K562 (cell line): Measurements from ENCODE around the gene NPM3. TPM values are rescaled to one million over a fixed set of nuclear protein-coding genes. Genes with fewer than 3 reads are reported as not detected.

Source experiments
- ARID1B ChIP-seq: fragments of 450-650 bp; IDR thresholded peaks from 2 replicates; pipeline ENCODE4 v1.6.1; 2016; ENCODE audit warnings: antibody characterized with exemption, mild to moderate bottlenecking, inconsistent platforms
- ATF3 ChIP-seq, 2 experiments: fragments of 450-650 bp in 1 of 2; sonication (generic) in 1 of 2; formaldehyde crosslinking in 1 of 2; IDR thresholded peaks in 1 of 2; conservative IDR thresholded peaks in 1 of 2; 2 replicates each; pipeline versions ENCODE4 v1.6.1 to v1.8.1; 2016 to 2023; ENCODE audit warnings: mild to moderate bottlenecking in 2 of 2, moderate library complexity in 2 of 2, inconsistent platforms in 1 of 2, missing genetic modification reagents in 1 of 2
- CCNT2 ChIP-seq: IDR thresholded peaks from 2 replicates; pipeline ENCODE4 v1.6.1; 2011; ENCODE audit warnings: borderline replicate concordance, low read depth, mild to moderate bottlenecking, moderate library complexity, mixed read lengths, low read length; ENCODE audit not compliant: insufficient read length; ENCODE audit errors: extremely low read depth
- CTCF ChIP-seq, 3 experiments: IDR thresholded peaks in 2 of 3; conservative IDR thresholded peaks in 1 of 3; 2 replicates each; pipeline ENCODE4 v1.5.1; 2011 to 2012; ENCODE audit warnings: low read length in 3 of 3, mild to moderate bottlenecking in 3 of 3, control low read depth in 2 of 3, improper control_type of control experiment in 1 of 3, inconsistent platforms in 1 of 3, low read depth in 1 of 3, mixed read lengths in 1 of 3, moderate library complexity in 1 of 3; ENCODE audit not compliant: insufficient read depth in 2 of 3
- DACH1 ChIP-seq: fragments of 450-650 bp; IDR thresholded peaks from 2 replicates; pipeline ENCODE4 v1.6.1; 2018; ENCODE audit not compliant: partially characterized antibody
- DMBX1 ChIP-seq: fragments of 250-450 bp; sonication (Bioruptor Pico); IDR thresholded peaks from 2 replicates; pipeline ENCODE4 v1.8.0; 2022; ENCODE audit warnings: inconsistent platforms, mild to moderate bottlenecking, moderate library complexity, borderline replicate concordance
- HSF4 ChIP-seq: fragments of 250-450 bp; sonication (Bioruptor Pico); IDR thresholded peaks from 2 replicates; pipeline ENCODE4 v2.1.2; 2022; ENCODE audit warnings: mild to moderate bottlenecking, moderate library complexity, borderline replicate concordance
- MTA3 ChIP-seq: fragments of 450-650 bp; formaldehyde crosslinking; IDR thresholded peaks from 2 replicates; pipeline ENCODE4 v1.6.1; 2017; ENCODE audit warnings: mild to moderate bottlenecking, borderline replicate concordance
- NCOA4 ChIP-seq: fragments of 450-650 bp; IDR thresholded peaks from 2 replicates; pipeline ENCODE4 v1.6.1; 2018; ENCODE audit warnings: mild to moderate bottlenecking; ENCODE audit not compliant: partially characterized antibody
- REST ChIP-seq, 2 experiments: fragments of 450-650 bp; formaldehyde crosslinking in 1 of 2; IDR thresholded peaks; 2 replicates each; pipeline versions ENCODE4 v1.4.0 to v1.6.1; 2014 to 2020; ENCODE audit warnings: mild to moderate bottlenecking in 2 of 2, borderline replicate concordance in 1 of 2, low read depth in 1 of 2
- SMAD1 ChIP-seq: fragments of 150-350 bp; IDR thresholded peaks from 2 replicates; pipeline ENCODE4 v1.6.1; 2014; ENCODE audit warnings: low read length, low read depth; ENCODE audit not compliant: partially characterized antibody
- polyA plus RNA-seq, 8 experiments: library from polyadenylated mRNA; depleted of rRNA in 4 of 8; stranded (reverse) in 5 of 8; unstranded in 3 of 8; fragments of >200 nt; fragmentation: Nextera tagmentation in 2 of 8; fragmentation: Illumina TruSeq in 1 of 8; extraction: Ambion mirVana in 2 of 8; extraction: Trizol in 1 of 8; gene quantifications; 2 replicates each; pipeline versions ENCODE4 v1.2.1 to v1.2.3, GENCODE V29; 2011 to 2014; ENCODE audit warnings: inconsistent platforms in 1 of 8, missing spikeins in 1 of 8
- total RNA-seq, 7 experiments: library from RNA; depleted of rRNA in 6 of 7; stranded (reverse); fragments of >200 nt in 6 of 7; fragmentation: Illumina TruSeq in 2 of 7; extraction: Trizol in 2 of 7; gene quantifications; 2 replicates each; pipeline versions ENCODE4 v1.2.1 to v1.2.3, GENCODE V29; 2011 to 2021; ENCODE audit warnings: low replicate concordance in 1 of 7

Gene NPM3
- total and polyA plus RNA-seq, 9 of the 15 experiments (the other 6 are each of a cell fraction or from before 2014, with no cell fraction given): 15.2 to 239 (median 114) TPM

- TF ChIP-seq REST (IDR thresholded peaks at IDR 0.05; ENCODE audit: borderline replicate concordance) (0 out of 2 replicates have a peak, but pooled peaks have one; percentile 3), REST (CRISPR knock-in tag; IDR thresholded peaks at IDR 0.05; ENCODE audit: low read depth) (no peak), ARID1B (peak; percentile 68), HSF4 (peak; percentile 61; the same call in 1 of the 2 replicates), ATF3 (IDR thresholded peaks at IDR 0.05) (peak; percentile 38; the same call in 1 of the 2 replicates), ATF3 (CRISPR knock-in tag; conservative IDR thresholded peaks at IDR 0.05) (no peak), DMBX1 (CRISPR knock-in tag) (peak; percentile 64), SMAD1 (no peak), CCNT2 (peak; percentile 26), DACH1 (peak; percentile 40), NCOA4 (no peak), MTA3 (no peak; the same call in 1 of the 2 replicates), CTCF (IDR thresholded peaks at IDR 0.05 in 2 of 3, conservative IDR thresholded peaks at IDR 0.05 in 1 of 3; ENCODE audit: insufficient read depth in 2 of 3, low read depth in 1 of 3, low read length in 3 of 3) (peak; percentile 40 to 53 (median 46); a peak in 4 of 6 replicates)
Observed at GRCh38 chr10:101749047-101750016, 33.9 kb downstream of the NPM3 start (continued).
